GM19351 (cell line): Measurements from ENCODE around the gene SLC12A8.

Experiments
- ATAC-seq: cut with Tn5 transposase; IDR thresholded peaks from one replicate; pipeline ENCODE4 v1.9.1; 2021; ENCODE audit warnings: mild to moderate bottlenecking, moderate library complexity; ENCODE audit not compliant: unreplicated experiment

SLC12A8 gene

GRCh38 chr3:125033616-125034015, 178.9 kb downstream of the SLC12A8 start:
- no peak for ATAC-seq

- ATAC-seq: no peak
Measured at GRCh38 chr3:125033135-125033534, 179.4 kb downstream of the SLC12A8 start.

- no peak for ATAC-seq
Measured at GRCh38 chr3:125032683-125033082, 179.9 kb downstream of the SLC12A8 start.
